ENCODE data around the gene MBP. TPM values are rescaled to one million over a fixed set of nuclear protein-coding genes. Genes with fewer than 3 reads are reported as not detected.

The MBP gene
- total RNA-seq, 3 donors from 2014 or later: 37.9 to 48.5 (median 47.4) TPM

DNA sequence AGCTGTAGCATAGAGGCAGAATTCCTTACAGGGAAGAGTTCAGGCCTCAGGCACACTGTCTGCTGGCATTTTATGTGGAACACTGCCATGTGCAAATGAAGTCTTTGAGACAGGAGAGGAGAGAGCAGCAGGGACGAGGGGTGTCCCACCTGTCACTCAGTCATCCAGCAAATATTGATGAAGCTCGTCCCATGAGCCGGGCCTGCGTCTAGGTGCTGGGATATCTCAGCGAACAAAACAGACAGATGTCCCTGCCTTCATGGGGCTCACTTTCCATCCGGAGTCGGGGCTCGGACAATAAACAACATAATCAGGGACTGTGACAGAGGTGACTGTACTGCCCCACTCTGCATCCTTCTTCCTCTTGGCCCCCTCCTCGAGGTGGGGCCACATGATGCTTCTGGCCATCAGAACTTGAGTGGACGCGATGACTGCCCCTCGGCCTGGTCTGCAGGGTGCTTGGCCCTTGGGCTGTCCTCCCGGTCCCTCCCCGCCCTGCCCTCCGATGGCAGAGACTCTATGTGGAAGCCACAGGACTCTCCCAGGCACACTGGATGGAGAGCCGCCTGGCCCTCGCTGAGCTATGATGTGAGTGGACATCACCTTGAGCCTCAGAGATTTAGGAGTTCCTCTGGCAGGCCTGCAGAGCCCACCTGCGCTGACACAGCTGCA, 78.8 kb downstream of the MBP start:
- peaks cover 29% of the 10 kb centered on the region for H3K4me1 ChIP-seq (ENCODE audit: low read depth)
- intact Hi-C loops (cut with DNase I, micrococcal nuclease): no loop called here

DNA sequence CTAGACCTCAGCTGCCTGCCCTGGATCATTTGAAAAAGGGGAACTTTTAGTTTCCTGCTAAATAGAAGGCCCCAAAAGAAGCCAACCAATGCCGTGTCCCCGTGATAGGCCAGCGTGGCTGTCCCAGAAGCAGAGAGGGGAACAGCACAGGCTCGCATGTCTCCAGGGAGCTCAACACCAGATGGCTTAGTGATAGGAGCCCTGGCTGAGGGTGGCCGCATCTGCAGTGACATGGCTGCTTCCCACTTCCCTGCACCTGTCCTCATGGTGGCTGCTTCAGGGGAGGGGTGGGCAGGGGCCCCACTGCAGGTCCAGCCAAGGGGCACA, 79.6 kb downstream of the MBP start:
- Histone ChIP-seq H3K36me3 (ENCODE audit: low read depth) (no peaks in the 10 kb centered on the region), H3K4me3 (no peak overlapping the region), H3K9me3 (no peaks in the 10 kb centered on the region), H3K4me1 (ENCODE audit: low read depth) (peaks cover 29% of the 10 kb centered on the region)
- intact Hi-C loops (cut with DNase I, micrococcal nuclease): no loop called here
- DNase-seq: peak in 1 of 3 donors; percentile 64
- TF ChIP-seq, protein P1, sequence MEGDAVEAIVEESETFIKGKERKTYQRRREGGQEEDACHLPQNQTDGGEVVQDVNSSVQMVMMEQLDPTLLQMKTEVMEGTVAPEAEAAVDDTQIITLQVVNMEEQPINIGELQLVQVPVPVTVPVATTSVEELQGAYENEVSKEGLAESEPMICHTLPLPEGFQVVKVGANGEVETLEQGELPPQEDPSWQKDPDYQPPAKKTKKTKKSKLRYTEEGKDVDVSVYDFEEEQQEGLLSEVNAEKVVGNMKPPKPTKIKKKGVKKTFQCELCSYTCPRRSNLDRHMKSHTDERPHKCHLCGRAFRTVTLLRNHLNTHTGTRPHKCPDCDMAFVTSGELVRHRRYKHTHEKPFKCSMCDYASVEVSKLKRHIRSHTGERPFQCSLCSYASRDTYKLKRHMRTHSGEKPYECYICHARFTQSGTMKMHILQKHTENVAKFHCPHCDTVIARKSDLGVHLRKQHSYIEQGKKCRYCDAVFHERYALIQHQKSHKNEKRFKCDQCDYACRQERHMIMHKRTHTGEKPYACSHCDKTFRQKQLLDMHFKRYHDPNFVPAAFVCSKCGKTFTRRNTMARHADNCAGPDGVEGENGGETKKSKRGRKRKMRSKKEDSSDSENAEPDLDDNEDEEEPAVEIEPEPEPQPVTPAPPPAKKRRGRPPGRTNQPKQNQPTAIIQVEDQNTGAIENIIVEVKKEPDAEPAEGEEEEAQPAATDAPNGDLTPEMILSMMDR (IDR thresholded peaks at IDR 0.05): no peak
- peak; percentile 10 for ATAC-seq

More for the DNA sequence above, 78.8 kb downstream of the MBP start:
- no peak for ATAC-seq
- no peaks in the 10 kb centered on the region for H3K9me3 ChIP-seq
- TF ChIP-seq, protein P1 (IDR thresholded peaks at IDR 0.05): no peak
- H3K36me3 ChIP-seq (ENCODE audit: low read depth): no peaks in the 10 kb centered on the region
- DNase-seq: peak in 1 of 3 donors; percentile 70
- H3K4me3 ChIP-seq: no peak overlapping the region

DNA sequence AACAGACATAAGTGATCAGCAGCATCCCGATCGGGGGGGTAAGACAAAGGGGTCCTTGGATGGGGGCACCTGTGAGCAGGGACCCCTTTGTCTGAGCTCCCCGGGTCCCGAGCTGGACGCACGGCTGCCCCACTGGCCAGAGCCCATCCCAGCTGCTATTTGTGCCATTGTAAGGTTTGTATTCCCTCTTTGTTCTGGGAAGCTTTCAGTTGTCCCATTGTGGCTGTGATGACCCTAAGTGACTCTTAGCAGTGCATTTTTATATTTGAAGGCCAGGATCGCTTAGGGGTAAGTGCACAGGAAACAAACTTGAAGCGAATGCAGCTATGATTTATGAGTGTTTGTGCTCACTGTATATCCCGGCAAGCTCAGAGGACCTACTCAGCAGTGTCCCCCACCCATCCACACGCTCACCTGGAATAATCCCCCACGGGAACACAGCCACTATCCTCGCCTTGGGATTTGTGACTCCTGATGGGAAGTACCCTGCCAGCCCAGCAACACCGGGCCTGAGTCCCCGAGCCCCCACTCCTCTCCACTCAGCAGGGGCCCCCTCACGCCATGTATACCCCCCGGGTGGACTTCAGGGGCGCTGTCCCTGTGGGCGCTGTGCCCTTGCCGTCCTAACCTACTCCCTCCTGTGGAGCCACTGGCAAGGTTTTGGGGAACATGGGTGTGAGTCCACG, 80.1 kb downstream of the MBP start:
- intact Hi-C loops (cut with DNase I, micrococcal nuclease): no loop called here
- ATAC-seq (no peak), DNase-seq (peak in 1 of 3 donors; percentile 62)
- Histone ChIP-seq H3K36me3 (ENCODE audit: low read depth) (no peaks in the 10 kb centered on the region), H3K4me1 (ENCODE audit: low read depth) (peaks cover 29% of the 10 kb centered on the region), H3K4me3 (no peak overlapping the region), H3K9me3 (no peaks in the 10 kb centered on the region)
- TF ChIP-seq, protein P1 (IDR thresholded peaks at IDR 0.05): no peak

DNA sequence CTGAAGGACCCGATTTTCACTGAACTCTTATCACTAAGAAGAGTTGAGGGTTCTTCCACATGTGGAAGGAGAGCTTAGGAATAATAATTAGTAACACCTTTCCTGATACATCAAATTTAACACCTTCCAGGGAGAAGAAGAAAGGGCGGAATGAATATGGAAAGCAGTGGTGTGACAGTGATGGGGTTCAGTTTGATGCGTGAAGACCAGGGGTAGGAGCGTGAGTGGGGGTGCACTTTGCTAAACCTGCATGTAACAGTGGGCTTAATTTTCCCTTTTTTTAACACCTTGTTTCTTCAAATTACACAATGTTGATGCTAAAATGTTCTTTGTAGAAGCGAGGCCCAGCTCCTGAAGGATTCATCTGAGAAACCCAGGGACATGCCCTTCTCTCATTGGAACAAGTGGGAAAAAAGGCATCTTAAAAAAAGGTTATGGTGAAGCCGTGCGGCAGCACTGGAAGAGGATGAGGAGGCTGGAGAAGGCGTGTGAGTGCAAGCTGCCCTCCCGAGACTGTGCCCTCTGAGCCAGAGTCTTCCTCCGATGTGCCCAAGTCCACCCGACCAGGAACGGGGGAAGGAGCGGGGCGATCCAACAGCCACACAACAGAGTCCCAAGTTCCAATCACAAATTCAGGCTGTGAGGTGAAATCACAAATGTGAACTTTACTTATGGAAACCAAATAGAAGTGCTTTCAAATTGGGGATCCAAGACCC, 80.8 kb downstream of the MBP start:
- Histone ChIP-seq H3K36me3 (ENCODE audit: low read depth) (no peaks in the 10 kb centered on the region), H3K9me3 (no peaks in the 10 kb centered on the region), H3K4me1 (ENCODE audit: low read depth) (peaks cover 23% of the 10 kb centered on the region), H3K4me3 (no peak overlapping the region)
- DNase-seq (no peak), ATAC-seq (no peak)
- TF ChIP-seq, protein P1 (IDR thresholded peaks at IDR 0.05): no peak
- intact Hi-C loops (cut with DNase I, micrococcal nuclease): no loop called here

DNA sequence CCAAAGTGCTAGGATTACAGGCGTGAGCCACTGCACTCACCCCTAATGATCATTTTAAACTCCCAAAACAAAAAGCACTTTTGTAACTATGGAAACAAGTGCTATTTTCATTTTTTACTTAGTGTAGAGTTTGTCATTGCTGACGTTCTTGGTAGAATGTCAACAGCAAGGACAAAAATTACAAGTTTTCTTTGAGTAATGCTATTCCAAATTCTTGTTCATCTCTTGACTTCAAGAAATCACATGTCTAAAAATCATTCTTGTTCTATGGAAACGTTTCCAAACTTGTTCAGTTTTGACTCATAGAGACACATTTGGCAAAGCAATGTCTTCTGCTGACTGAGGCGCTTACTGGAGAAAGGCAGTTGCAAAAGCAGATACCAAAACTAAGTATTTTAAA, 82.6 kb downstream of the MBP start:
- no peaks in the 10 kb centered on the region for H3K36me3 ChIP-seq (ENCODE audit: low read depth)

More for the DNA sequence above, 82.6 kb downstream of the MBP start:
- Histone ChIP-seq H3K4me1 (ENCODE audit: low read depth) (peaks cover 8% of the 10 kb centered on the region), H3K9me3 (no peaks in the 10 kb centered on the region), H3K4me3 (no peak overlapping the region)
- ATAC-seq (no peak), DNase-seq (no peak)
- TF ChIP-seq, protein P1 (IDR thresholded peaks at IDR 0.05): no peak
- intact Hi-C loops (cut with DNase I, micrococcal nuclease): no loop called here

Measured in mucosa of descending colon (tissue), 3 donors.